Activated naive CD8-positive, alpha-beta T cell treated with anti-CD3 and anti-CD28 coated beads, Interleukin-2, amount 50 U/mL, for 24 hours (primary cell): Measurements from ENCODE around the gene ARHGAP26.

Source experiments
- ATAC-seq: fragments of 150-1000 bp; cut with Tn5 transposase; one replicate; pipeline ENCODE4 v1.10.0; 2021
- DNase-seq: peaks from one replicate; pipeline ENCODE4 v3.0.0; 2021
- H3K27ac Mint-ChIP-seq: one replicate; pipeline ENCODE4 v1.8.0; 2021; ENCODE audit warnings: mild to moderate bottlenecking, mixed read lengths
- H3K27me3 Mint-ChIP-seq: one replicate; pipeline ENCODE4 v1.8.0; 2021; ENCODE audit warnings: mixed read lengths
- H3K36me3 Mint-ChIP-seq: one replicate; pipeline ENCODE4 v1.8.0; 2021; ENCODE audit warnings: low read depth, mixed read lengths
- H3K4me1 Mint-ChIP-seq: one replicate; pipeline ENCODE4 v1.8.0; 2021; ENCODE audit warnings: mixed read lengths
- H3K4me3 Mint-ChIP-seq: one replicate; pipeline ENCODE4 v1.8.0; 2021; ENCODE audit warnings: mild to moderate bottlenecking, moderate library complexity, mixed read lengths
- H3K9me3 Mint-ChIP-seq: one replicate; pipeline ENCODE4 v1.8.0; 2021; ENCODE audit warnings: mixed read lengths

Gene ARHGAP26

DNA sequence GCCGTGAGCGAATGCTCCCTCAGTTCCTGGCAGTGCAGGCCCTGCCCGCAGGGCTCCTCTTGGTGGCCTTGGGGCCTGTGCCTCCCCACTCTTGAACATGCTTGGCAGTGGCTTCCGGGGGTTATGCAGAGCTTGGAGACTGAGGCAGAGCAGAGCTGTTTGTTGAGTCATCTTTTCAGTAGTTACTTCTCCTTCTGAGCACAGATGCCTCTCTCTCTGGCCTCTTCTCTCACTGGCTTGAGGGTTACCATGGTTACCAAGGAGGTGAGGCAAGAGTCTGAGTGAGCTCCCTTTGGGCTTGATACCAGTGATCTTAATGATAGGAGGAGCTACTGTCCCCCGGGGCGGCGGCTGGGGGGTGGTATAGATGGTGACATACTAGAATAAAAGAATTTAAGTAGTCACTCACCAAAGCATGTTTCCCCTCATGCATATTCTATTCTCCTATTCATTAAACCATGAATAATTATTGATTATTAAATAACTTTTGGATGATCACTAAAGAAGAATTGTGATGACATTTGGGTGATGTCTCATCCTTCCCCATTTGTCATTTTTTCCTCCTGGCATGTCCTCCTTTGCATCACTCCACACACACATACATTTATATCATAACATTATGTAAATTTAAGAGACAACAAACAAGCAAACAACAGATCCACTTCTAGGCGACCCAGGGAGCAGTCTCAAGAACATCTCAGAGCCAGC lies 111.1 kb downstream of the ARHGAP26 start:
- Mint-ChIP-seq H3K27me3 (no peaks in the 10 kb centered on the region), H3K4me3 (no peak overlapping the region), H3K4me1 (no peaks in the 10 kb centered on the region), H3K9me3 (no peaks in the 10 kb centered on the region), H3K27ac (no peak overlapping the region), H3K36me3 (no peaks in the 10 kb centered on the region)
- DNase-seq (no peak), ATAC-seq (peak; percentile 52)

DNA sequence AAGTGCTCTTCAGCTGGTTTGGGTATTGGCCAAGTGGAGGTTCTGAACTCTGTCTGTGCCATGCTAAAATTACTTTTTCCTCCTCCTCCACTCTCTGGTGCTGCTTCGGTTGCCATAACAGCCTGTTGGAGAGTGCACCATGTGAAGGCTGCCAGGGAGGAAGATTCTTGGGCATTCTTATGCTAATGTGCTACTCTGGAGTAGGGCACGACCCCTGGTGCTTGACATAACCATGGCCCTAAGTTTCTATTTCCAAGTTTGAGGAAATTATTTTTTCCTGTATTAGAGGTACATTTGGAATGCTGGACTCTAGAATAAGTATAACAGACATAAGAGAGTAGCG lies 111.6 kb downstream of the ARHGAP26 start:
- H3K27ac Mint-ChIP-seq, result no peak overlapping the region
- H3K4me1 Mint-ChIP-seq, result no peaks in the 10 kb centered on the region
- H3K4me3 Mint-ChIP-seq, result no peak overlapping the region
- DNase-seq (no peak), ATAC-seq (no peak)
- H3K36me3 Mint-ChIP-seq, result no peaks in the 10 kb centered on the region
- no peaks in the 10 kb centered on the region for H3K27me3 Mint-ChIP-seq
- no peaks in the 10 kb centered on the region for H3K9me3 Mint-ChIP-seq

DNA sequence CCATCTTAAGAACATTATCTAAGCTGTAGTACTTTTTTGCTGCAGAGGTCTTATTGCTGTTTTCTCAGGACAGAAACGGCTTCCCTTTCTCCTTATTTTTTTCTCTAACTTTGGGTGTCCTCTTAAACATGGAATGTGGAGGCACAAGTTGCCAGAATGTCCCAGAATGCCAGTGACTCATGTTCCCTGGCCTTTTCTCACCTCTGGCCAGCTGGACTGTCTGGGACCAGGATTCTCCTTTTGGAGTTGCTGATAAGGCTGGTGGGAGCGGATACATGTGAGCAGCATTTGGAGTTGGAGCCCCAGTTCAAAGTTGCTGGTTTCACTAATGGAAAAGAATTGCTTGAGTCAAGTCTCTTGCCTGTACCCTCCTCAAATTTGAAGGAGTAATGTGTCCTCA lies 112.8 kb downstream of the ARHGAP26 start:
- Mint-ChIP-seq H3K36me3 (no peaks in the 10 kb centered on the region), H3K27ac (no peak overlapping the region), H3K4me3 (no peak overlapping the region), H3K9me3 (no peaks in the 10 kb centered on the region), H3K27me3 (no peaks in the 10 kb centered on the region), H3K4me1 (no peaks in the 10 kb centered on the region)
- no peak for ATAC-seq
- DNase-seq, result no peak

DNA sequence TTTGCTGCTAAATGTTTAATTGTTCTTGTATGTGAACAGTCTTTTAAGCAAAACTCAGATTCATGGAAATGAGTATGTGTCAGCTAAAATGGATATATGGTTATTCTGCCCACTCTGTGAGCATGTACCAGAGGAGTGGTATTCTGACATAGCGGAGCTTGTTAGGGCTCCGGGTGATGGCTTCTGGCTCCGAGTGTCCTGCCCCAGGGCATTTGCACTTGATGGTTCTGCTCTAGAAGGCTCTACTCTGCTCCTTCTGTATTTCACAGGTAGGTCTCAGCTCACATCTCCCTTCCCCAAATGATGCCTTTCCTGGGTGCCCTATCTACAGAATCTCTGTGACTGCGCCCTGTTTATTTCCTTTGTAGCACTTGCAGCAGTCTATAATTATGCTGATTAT lies 113.3 kb downstream of the ARHGAP26 start:
- no peaks in the 10 kb centered on the region for H3K9me3 Mint-ChIP-seq
- H3K4me1 Mint-ChIP-seq, result no peaks in the 10 kb centered on the region
- H3K27me3 Mint-ChIP-seq, result no peaks in the 10 kb centered on the region
- ATAC-seq (no peak), DNase-seq (no peak)
- H3K36me3 Mint-ChIP-seq, result no peaks in the 10 kb centered on the region
- no peak overlapping the region for H3K27ac Mint-ChIP-seq
- no peak overlapping the region for H3K4me3 Mint-ChIP-seq

DNA sequence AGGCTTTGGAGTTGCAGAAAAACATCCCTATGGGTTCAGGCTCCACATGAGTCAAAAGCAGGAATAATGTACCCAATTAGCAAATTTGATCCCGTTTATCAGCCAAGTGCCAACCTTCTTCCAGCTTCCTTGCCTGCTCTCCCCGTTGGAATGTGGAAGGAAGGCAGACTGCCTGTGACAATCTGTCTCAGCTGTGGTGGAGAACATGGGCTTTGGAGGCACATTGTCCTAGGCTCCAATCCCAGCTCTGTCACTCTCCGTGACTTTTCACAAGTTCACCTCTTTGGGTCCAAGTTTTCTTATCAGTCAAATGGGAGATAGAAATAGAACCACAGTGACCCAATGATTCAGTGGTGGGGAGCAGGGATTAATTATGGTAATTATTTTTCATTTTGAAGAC lies 113.9 kb downstream of the ARHGAP26 start:
- H3K4me3 Mint-ChIP-seq, result no peak overlapping the region
- no peak for DNase-seq
- H3K9me3 Mint-ChIP-seq, result no peaks in the 10 kb centered on the region
- H3K27me3 Mint-ChIP-seq, result no peaks in the 10 kb centered on the region
- no peaks in the 10 kb centered on the region for H3K4me1 Mint-ChIP-seq
- H3K27ac Mint-ChIP-seq, result no peak overlapping the region
- ATAC-seq, result no peak
- H3K36me3 Mint-ChIP-seq, result no peaks in the 10 kb centered on the region

DNA sequence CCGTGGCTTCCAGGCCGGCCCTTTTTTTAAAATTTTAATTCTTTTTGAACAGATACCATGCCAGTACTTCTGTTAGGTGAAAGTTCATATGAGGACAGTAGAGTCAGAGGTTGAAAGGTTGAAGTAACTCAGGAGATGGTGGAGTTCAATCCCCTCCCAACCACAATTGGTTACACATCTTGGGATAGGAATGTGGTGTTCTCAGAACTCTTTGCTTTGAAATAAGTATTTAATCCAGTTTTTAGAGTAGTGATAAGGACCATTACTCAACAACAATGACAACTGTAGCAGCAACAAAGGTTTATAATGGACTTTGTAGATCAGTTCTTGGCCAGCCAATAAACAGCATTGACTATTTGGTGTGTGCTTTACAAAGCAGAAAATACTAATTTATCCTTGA lies 116.0 kb downstream of the ARHGAP26 start:
- Mint-ChIP-seq H3K36me3 (no peaks in the 10 kb centered on the region), H3K9me3 (no peaks in the 10 kb centered on the region), H3K27ac (no peak overlapping the region), H3K4me1 (no peaks in the 10 kb centered on the region), H3K4me3 (no peak overlapping the region), H3K27me3 (no peaks in the 10 kb centered on the region)
- DNase-seq, result no peak
- ATAC-seq, result no peak

DNA sequence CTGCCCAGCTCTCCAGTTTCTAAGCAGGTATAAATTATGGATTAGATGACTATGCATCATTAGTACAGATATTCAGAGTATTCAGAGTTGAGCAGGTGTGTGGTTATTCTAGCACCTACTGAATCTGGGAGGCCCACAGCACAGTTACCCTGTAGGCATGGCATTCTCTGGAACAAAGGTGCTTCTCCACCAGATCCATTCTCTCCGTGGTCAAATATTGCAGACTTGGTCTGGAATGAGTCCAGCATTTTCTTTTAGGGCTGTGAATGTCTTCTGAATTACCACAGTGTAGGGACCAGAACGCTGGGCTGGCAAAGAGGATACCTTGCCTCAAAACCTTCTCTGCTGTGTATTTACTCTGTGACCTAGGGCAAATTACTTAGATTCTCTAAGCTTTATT lies 116.8 kb downstream of the ARHGAP26 start:
- no peaks in the 10 kb centered on the region for H3K9me3 Mint-ChIP-seq
- no peaks in the 10 kb centered on the region for H3K27me3 Mint-ChIP-seq
- no peak overlapping the region for H3K4me3 Mint-ChIP-seq
- H3K27ac Mint-ChIP-seq, result no peak overlapping the region
- H3K36me3 Mint-ChIP-seq, result no peaks in the 10 kb centered on the region
- DNase-seq (no peak), ATAC-seq (no peak)
- H3K4me1 Mint-ChIP-seq, result no peaks in the 10 kb centered on the region

DNA sequence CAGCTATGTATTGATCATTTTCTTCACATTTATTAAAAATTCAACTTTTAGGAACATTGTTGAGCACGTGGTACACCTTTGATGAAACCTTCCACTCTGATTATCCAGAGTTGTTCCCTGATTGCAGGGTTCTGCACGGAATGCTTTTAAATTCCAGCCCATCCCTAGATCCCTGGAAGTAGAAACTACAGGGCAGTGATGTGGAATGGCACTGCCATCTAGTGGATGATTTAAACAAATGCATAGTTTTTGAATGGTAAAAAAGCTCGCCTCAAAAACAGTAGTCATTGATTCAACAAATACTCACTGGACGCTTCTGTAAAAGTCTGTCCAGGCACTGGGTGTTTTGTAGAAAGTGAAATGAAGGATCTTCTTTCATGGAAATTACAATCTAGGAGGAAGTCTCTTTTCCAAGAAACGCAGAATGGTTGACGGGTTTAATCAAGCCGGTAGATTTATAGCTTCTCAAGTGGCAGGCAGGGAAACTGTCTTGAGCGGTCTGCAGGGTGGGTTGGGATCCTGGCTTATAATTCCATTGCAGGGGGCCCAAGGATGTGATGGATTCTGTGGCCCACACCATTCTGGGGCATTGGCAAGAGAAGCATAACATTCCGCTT lies 118.4 kb downstream of the ARHGAP26 start:
- Mint-ChIP-seq H3K9me3 (no peaks in the 10 kb centered on the region), H3K36me3 (no peaks in the 10 kb centered on the region), H3K4me1 (no peaks in the 10 kb centered on the region), H3K27me3 (no peaks in the 10 kb centered on the region), H3K27ac (peak overlapping the region; percentile 29), H3K4me3 (no peak overlapping the region)
- ATAC-seq (no peak), DNase-seq (peak; percentile 7)

DNA sequence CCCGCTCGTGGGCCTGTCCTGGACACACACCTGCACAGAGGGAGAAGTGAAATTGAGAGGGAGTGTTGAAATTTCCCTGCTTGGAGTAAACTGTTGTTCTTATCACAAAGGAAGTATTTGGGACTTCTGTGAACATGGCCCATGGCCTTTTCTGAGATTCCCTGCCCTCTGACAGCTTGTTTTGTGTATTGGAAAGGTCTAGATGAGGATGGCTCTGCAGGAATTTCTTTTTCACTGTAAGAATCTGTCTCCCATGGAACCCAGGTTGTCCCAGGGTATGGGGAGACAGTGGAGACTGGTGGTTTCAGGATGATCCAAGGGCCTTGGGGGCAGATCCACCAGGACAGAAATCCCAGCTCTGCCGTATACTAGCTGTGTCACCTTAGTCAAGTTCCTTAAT lies 121.8 kb downstream of the ARHGAP26 start:
- no peaks in the 10 kb centered on the region for H3K27me3 Mint-ChIP-seq
- no peak overlapping the region for H3K4me3 Mint-ChIP-seq
- ATAC-seq, result no peak
- H3K27ac Mint-ChIP-seq, result no peak overlapping the region
- peaks cover 4% of the 10 kb centered on the region for H3K36me3 Mint-ChIP-seq
- H3K9me3 Mint-ChIP-seq, result no peaks in the 10 kb centered on the region
- no peak for DNase-seq
- no peaks in the 10 kb centered on the region for H3K4me1 Mint-ChIP-seq

DNA sequence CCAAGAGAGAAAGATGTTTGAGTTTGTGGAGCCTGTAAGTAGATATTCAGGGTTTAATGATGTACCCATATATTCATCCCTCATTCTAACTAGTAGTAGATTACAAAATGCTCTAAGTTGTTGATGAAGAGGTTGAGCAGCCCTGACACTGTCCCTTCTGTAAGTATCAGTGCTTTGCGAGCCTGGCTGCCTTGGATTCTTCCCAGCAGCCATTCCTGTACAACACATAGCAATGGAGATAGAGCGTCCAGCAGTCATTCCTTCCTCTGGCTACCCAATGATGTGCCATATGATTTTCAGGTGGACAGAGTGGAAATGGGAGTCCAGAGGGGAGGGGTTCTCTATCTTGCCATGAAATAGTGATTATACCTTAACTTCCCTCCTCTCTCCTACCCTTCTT lies 124.1 kb downstream of the ARHGAP26 start:
- H3K4me3 Mint-ChIP-seq, result no peak overlapping the region
- no peaks in the 10 kb centered on the region for H3K9me3 Mint-ChIP-seq
- H3K4me1 Mint-ChIP-seq, result no peaks in the 10 kb centered on the region
- DNase-seq, result no peak
- H3K27me3 Mint-ChIP-seq, result no peaks in the 10 kb centered on the region
- no peak overlapping the region for H3K27ac Mint-ChIP-seq
- peaks cover 4% of the 10 kb centered on the region for H3K36me3 Mint-ChIP-seq
- ATAC-seq, result no peak

DNA sequence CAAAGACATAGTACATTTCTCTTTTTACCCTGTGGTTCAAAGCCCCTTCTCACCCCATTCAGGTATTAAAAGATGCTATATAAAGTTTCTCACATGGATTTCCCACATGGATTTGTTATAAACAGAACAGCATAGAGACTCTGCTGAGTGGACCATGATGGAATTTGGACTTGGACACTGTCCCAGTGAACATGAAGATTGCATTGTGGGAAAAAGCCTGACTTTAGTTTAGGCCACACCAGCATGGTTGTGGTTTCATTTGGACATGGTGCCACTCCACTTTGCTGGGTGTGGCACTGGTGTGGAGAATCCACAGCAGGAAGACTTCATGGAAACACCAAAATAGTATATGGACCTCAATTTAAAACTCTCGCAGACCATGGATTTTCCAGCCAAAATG lies 124.6 kb downstream of the ARHGAP26 start:
- Mint-ChIP-seq H3K36me3 (peaks cover 4% of the 10 kb centered on the region), H3K4me3 (no peak overlapping the region), H3K27me3 (no peaks in the 10 kb centered on the region), H3K9me3 (no peaks in the 10 kb centered on the region), H3K27ac (no peak overlapping the region), H3K4me1 (no peaks in the 10 kb centered on the region)
- no peak for DNase-seq
- no peak for ATAC-seq

DNA sequence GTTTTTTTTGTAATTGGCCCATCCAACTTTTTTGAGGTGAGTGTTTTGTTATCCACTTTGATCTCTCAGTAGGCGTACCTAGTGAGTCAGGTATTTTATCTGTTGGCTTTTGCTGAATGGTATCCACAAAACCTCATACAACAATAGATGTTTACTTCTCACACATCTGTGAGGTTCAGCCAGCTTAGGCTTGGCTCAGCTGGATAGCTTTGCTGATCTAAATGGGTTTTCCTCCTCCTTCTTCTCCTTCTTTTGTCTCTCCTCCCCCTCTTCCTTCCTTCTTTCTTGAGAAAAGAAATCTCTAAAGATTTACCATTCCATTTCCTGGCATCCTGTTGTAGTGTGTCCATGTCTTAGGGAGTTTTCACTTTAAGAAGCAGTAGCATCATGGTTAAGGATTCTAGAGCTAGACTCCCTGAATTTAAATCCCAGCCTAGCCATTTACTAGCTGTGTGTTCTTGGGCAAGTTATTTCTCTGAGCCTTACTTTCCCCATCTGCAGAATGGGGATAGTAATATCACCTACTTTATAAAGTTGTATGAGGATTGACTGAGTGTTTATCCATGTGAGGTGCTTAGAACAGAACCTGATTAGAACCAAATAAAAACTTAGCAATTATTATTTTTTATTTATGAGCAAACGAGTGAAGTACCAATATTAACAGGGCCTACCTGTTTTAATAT lies 126.3 kb downstream of the ARHGAP26 start:
- H3K36me3 Mint-ChIP-seq, result peaks cover 4% of the 10 kb centered on the region
- DNase-seq, result no peak
- H3K4me3 Mint-ChIP-seq, result no peak overlapping the region
- no peak for ATAC-seq
- H3K4me1 Mint-ChIP-seq, result no peaks in the 10 kb centered on the region
- no peak overlapping the region for H3K27ac Mint-ChIP-seq
- no peaks in the 10 kb centered on the region for H3K27me3 Mint-ChIP-seq
- H3K9me3 Mint-ChIP-seq, result no peaks in the 10 kb centered on the region

DNA sequence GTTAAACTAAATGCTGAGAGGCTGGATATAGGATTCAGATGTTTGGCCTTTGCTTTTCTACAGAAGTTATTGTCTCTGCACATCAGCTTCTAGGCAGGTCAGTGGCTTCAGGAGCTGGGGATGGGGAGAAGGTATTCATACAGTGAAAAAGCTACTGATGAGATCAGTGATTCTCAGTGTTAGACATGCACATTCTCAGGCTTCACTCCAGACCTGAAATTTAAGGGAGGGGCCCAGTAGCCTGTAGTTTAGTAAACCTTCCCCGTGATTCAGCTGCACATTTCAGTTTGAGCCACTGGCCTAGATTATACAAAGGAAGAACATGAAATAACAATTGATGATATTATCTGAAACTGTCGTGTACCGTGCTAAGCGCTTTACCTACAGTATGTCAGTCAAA lies 127.2 kb downstream of the ARHGAP26 start:
- no peak for ATAC-seq
- Mint-ChIP-seq H3K36me3 (peaks cover 4% of the 10 kb centered on the region), H3K4me1 (no peaks in the 10 kb centered on the region)

DNA sequence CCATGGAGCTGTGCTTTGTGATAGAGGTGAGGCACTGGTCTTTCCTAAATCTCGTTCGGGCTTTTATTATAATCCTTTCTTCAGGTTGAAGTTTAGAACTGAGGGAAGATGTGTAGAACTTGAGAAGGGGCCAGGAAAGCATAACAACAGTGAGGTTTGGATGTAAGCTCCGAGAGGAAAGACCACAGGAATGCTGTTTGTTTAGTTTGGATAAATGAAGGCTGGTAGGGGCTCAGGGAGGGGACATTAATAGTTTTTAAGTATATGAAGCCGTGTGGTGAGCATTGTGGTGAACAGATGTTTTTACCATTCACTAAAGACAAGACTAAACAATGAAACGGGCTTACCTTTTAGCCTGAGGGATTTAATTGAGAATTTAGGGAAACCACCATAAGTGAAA lies 130.8 kb downstream of the ARHGAP26 start:
- Mint-ChIP-seq H3K36me3 (peaks cover 9% of the 10 kb centered on the region), H3K27me3 (no peaks in the 10 kb centered on the region), H3K27ac (no peak overlapping the region), H3K9me3 (no peaks in the 10 kb centered on the region), H3K4me1 (no peaks in the 10 kb centered on the region), H3K4me3 (no peak overlapping the region)
- no peak for ATAC-seq
- no peak for DNase-seq

More for the DNA sequence above, 127.2 kb downstream of the ARHGAP26 start:
- no peaks in the 10 kb centered on the region for H3K27me3 Mint-ChIP-seq
- H3K9me3 Mint-ChIP-seq, result no peaks in the 10 kb centered on the region
- no peak overlapping the region for H3K27ac Mint-ChIP-seq
- no peak for DNase-seq
- no peak overlapping the region for H3K4me3 Mint-ChIP-seq

DNA sequence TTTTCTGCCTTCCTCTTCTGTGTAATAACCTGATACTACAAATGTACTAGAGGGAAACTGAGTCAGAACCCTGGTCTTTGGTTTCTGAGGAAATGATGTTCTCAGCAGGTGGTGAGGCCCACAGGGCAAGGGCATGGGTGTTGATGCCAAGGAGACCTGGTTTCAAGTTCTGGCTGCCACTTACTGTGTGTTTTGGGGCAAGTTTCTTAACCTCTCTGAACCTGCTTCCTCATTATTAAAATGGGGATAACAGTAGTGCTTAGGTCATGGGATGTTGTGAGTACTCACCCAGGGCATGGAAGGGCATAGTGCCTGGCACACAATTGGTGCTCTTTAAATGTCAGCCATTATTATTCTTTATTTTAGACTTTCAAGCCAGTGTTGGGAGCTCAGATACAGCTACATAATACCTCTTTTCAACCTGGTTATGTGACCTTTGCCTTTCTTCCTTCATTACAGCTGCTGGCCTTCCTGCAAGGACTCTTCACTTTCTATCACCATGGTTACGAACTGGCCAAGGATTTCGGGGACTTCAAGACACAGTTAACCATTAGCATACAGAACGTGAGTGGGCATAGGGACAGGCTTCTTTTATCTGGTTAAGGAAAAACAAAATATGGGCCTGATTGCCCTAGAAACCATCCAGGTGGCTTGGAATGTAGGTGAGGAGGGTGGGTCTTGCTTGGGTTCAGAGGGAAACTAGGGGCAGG lies 131.5 kb downstream of the ARHGAP26 start:
- H3K36me3 Mint-ChIP-seq, result peaks cover 13% of the 10 kb centered on the region
- no peak overlapping the region for H3K27ac Mint-ChIP-seq

More for the DNA sequence above, 131.5 kb downstream of the ARHGAP26 start:
- DNase-seq (no peak), ATAC-seq (no peak)
- no peaks in the 10 kb centered on the region for H3K9me3 Mint-ChIP-seq
- no peaks in the 10 kb centered on the region for H3K4me1 Mint-ChIP-seq
- no peaks in the 10 kb centered on the region for H3K27me3 Mint-ChIP-seq
- no peak overlapping the region for H3K4me3 Mint-ChIP-seq
